Trophoblast cell (in vitro differentiated cells and primary cell): ENCODE results near the gene TNRC6C.
A peak's percentile ranks its signal among the peaks of the same experiment; 100 is the strongest.

Experiments
- DNase-seq, 2 donors: peaks; one replicate each; pipeline ENCODE4 v3.0.0-alpha.2; 2016
- H2AFZ ChIP-seq: 2 replicates; pipeline ENCODE4 v1.6.1; 2013; ENCODE audit warnings: low read length, moderate library complexity, mild to moderate bottlenecking; ENCODE audit not compliant: insufficient read depth, poor library complexity
- H2AK5ac ChIP-seq: 2 replicates; pipeline ENCODE4 v1.6.1; 2013; ENCODE audit warnings: mild to moderate bottlenecking, low read length
- H2BK120ac ChIP-seq: 2 replicates; pipeline ENCODE4 v1.6.1; 2013; ENCODE audit warnings: low read length, mild to moderate bottlenecking, moderate library complexity; ENCODE audit not compliant: insufficient read depth, poor library complexity
- H2BK12ac ChIP-seq: 2 replicates; pipeline ENCODE4 v1.6.1; 2013; ENCODE audit warnings: mild to moderate bottlenecking, low read length, moderate library complexity
- H2BK5ac ChIP-seq: 2 replicates; pipeline ENCODE4 v1.6.1; 2013; ENCODE audit warnings: low read length, low read depth, moderate library complexity, mild to moderate bottlenecking; ENCODE audit not compliant: poor library complexity
- H3K14ac ChIP-seq: 2 replicates; pipeline ENCODE4 v1.6.1; 2013; ENCODE audit warnings: mild to moderate bottlenecking, low read length
- H3K18ac ChIP-seq: 2 replicates; pipeline ENCODE4 v1.6.1; 2013; ENCODE audit warnings: mild to moderate bottlenecking, low read length
- H3K23ac ChIP-seq: 2 replicates; pipeline ENCODE4 v1.6.1; 2013; ENCODE audit warnings: low read length
- H3K27ac ChIP-seq: 2 replicates; pipeline ENCODE4 v1.5.1; 2013; ENCODE audit warnings: low read depth, mild to moderate bottlenecking, inconsistent platforms, low read length, moderate library complexity
- H3K27me3 ChIP-seq: 2 replicates; pipeline ENCODE4 v1.6.1; 2013; ENCODE audit warnings: inconsistent platforms, mild to moderate bottlenecking, low read length, moderate library complexity; ENCODE audit not compliant: insufficient read depth
- H3K36me3 ChIP-seq, 2 experiments: 1 replicate in 1 of 2; 2 replicates in 1 of 2; pipeline ENCODE4 v1.6.1; 2013; ENCODE audit warnings: low read length in 2 of 2, mild to moderate bottlenecking in 2 of 2, moderate library complexity in 1 of 2; ENCODE audit not compliant: insufficient read depth in 2 of 2, control insufficient read depth in 1 of 2
- H3K4ac ChIP-seq: 2 replicates; pipeline ENCODE4 v1.6.1; 2013; ENCODE audit warnings: low read depth, mild to moderate bottlenecking, low read length, moderate library complexity
- H3K4me1 ChIP-seq, 2 experiments: 1 replicate in 1 of 2; 2 replicates in 1 of 2; pipeline ENCODE4 v1.6.1; 2013; ENCODE audit warnings: low read length in 2 of 2, mild to moderate bottlenecking in 2 of 2, moderate library complexity in 1 of 2; ENCODE audit not compliant: insufficient read depth in 2 of 2, control insufficient read depth in 1 of 2
- H3K4me2 ChIP-seq: 2 replicates; pipeline ENCODE4 v1.6.1; 2013; ENCODE audit warnings: inconsistent platforms, mild to moderate bottlenecking, low read length, moderate library complexity
- H3K4me3 ChIP-seq: 2 replicates; pipeline ENCODE4 v1.5.1; 2013; ENCODE audit warnings: mild to moderate bottlenecking, low read depth, low read length, inconsistent platforms
- H3K79me1 ChIP-seq: one replicate; pipeline ENCODE4 v1.6.1; 2013; ENCODE audit warnings: low read length
- H3K79me2 ChIP-seq: 2 replicates; pipeline ENCODE4 v1.6.1; 2013; ENCODE audit warnings: low read length, mild to moderate bottlenecking; ENCODE audit not compliant: control insufficient read depth, insufficient read depth, poor library complexity
- H3K9ac ChIP-seq: 2 replicates; pipeline ENCODE4 v1.6.1; 2013; ENCODE audit warnings: mild to moderate bottlenecking, low read length
- H3K9me3 ChIP-seq: 2 replicates; pipeline ENCODE4 v1.6.1; 2013; ENCODE audit warnings: low read depth, mild to moderate bottlenecking, control low read depth, inconsistent platforms, low read length; ENCODE audit not compliant: insufficient read depth
- H4K12ac ChIP-seq: 2 replicates; pipeline ENCODE4 v1.6.1; 2013; ENCODE audit warnings: low read depth, mild to moderate bottlenecking, low read length, moderate library complexity
- H4K8ac ChIP-seq: 2 replicates; pipeline ENCODE4 v1.6.1; 2013; ENCODE audit warnings: low read depth, mild to moderate bottlenecking, low read length, moderate library complexity
- H4K91ac ChIP-seq: one replicate; pipeline ENCODE4 v1.6.1; 2013; ENCODE audit warnings: low read depth, mild to moderate bottlenecking, low read length, moderate library complexity
- WGBS: extraction: QIAGEN DNeasy Blood & Tissue Kit; methylation state at CpG from one replicate; pipeline ENCODE4 v1.1.7; 2013; ENCODE audit warnings: missing lambda C conversion rate; ENCODE audit not compliant: insufficient read length, insufficient coverage; ENCODE audit errors: extremely low coverage; 5-methylcytosine and 5-hydroxymethylcytosine counted together

TNRC6C gene

GRCh38 chr17:77948690-77949114 lies 9.8 kb upstream of the TNRC6C start:
- H2BK5ac ChIP-seq: no peak overlapping the region
- H2AFZ ChIP-seq: peak overlapping the region; percentile 14
- H3K27ac ChIP-seq: no peak overlapping the region
- H3K9me3 ChIP-seq: peaks cover 3% of the 10 kb centered on the region
- no peaks in the 10 kb centered on the region for H3K79me1 ChIP-seq
- H4K91ac ChIP-seq: no peak overlapping the region
- H3K18ac ChIP-seq: no peak overlapping the region
- no peak overlapping the region for H2BK120ac ChIP-seq
- DNase-seq: peak in 1 of 2 donors; percentile 29
- no peaks in the 10 kb centered on the region for H3K27me3 ChIP-seq
- H3K79me2 ChIP-seq: no peaks in the 10 kb centered on the region
- no peak overlapping the region for H3K4me2 ChIP-seq
- no peaks in the 10 kb centered on the region for H3K36me3 ChIP-seq
- H3K4me3 ChIP-seq: no peak overlapping the region
- no peak overlapping the region for H3K14ac ChIP-seq
- H4K12ac ChIP-seq: no peak overlapping the region
- no peak overlapping the region for H3K4ac ChIP-seq
- no peak overlapping the region for H3K9ac ChIP-seq
- no CpG with 5 or more reads among the region's 3 CpGs for WGBS
- no peaks in the 10 kb centered on the region for H3K4me1 ChIP-seq
- H2BK12ac ChIP-seq: no peak overlapping the region
- no peak overlapping the region for H3K23ac ChIP-seq
- H4K8ac ChIP-seq: no peak overlapping the region
- no peak overlapping the region for H2AK5ac ChIP-seq

- no peaks in the 10 kb centered on the region for H3K36me3 ChIP-seq
- H2AFZ ChIP-seq: no peak overlapping the region
- no peak overlapping the region for H2BK5ac ChIP-seq
- H2BK120ac ChIP-seq: no peak overlapping the region
- H3K4me3 ChIP-seq: no peak overlapping the region
- H3K18ac ChIP-seq: no peak overlapping the region
- no peak for DNase-seq
- H3K79me1 ChIP-seq: no peaks in the 10 kb centered on the region
- no peak overlapping the region for H4K12ac ChIP-seq
- no peak overlapping the region for H2BK12ac ChIP-seq
- H3K27ac ChIP-seq: no peak overlapping the region
- H3K4me1 ChIP-seq: no peaks in the 10 kb centered on the region
- H3K27me3 ChIP-seq: no peaks in the 10 kb centered on the region
- H3K4me2 ChIP-seq: no peak overlapping the region
- H3K9me3 ChIP-seq: peaks cover 3% of the 10 kb centered on the region
- no peak overlapping the region for H4K91ac ChIP-seq
- no peak overlapping the region for H3K14ac ChIP-seq
- no peak overlapping the region for H3K9ac ChIP-seq
- no CpG with 5 or more reads among the region's 5 CpGs for WGBS
- H3K4ac ChIP-seq: no peak overlapping the region
- no peak overlapping the region for H3K23ac ChIP-seq
- no peak overlapping the region for H2AK5ac ChIP-seq
- no peak overlapping the region for H4K8ac ChIP-seq
- no peaks in the 10 kb centered on the region for H3K79me2 ChIP-seq
Observed at GRCh38 chr17:77951123-77951522, 7.4 kb upstream of the TNRC6C start.

- Histone ChIP-seq H2AK5ac (no peak overlapping the region), H3K4me1 (peaks cover 0 to under 1% of the 10 kb centered on the region in 2 experiments), H2AFZ (no peak overlapping the region), H3K9me3 (peaks cover 3% of the 10 kb centered on the region), H3K9ac (no peak overlapping the region), H3K4ac (no peak overlapping the region), H3K4me3 (no peak overlapping the region), H3K4me2 (no peak overlapping the region), H3K27me3 (peaks cover 8% of the 10 kb centered on the region), H4K91ac (no peak overlapping the region), H4K12ac (no peak overlapping the region), H3K36me3 (no peaks in the 10 kb centered on the region), H3K18ac (no peak overlapping the region), H2BK12ac (no peak overlapping the region), H3K79me1 (no peaks in the 10 kb centered on the region), H3K23ac (no peak overlapping the region), H4K8ac (no peak overlapping the region), H2BK5ac (no peak overlapping the region), H3K27ac (no peak overlapping the region), H2BK120ac (no peak overlapping the region), H3K14ac (no peak overlapping the region), H3K79me2 (no peaks in the 10 kb centered on the region)
- WGBS: no CpG with 5 or more reads among the region's 5 CpGs
- DNase-seq: no peak
Observed at GRCh38 chr17:77952368-77952767, 6.1 kb upstream of the TNRC6C start.

GRCh38 chr17:77957235-77957856 lies 1.2 kb upstream of the TNRC6C start:
- DNase-seq: peak in 1 of 2 donors; percentile 16
- Histone ChIP-seq H3K9ac (no peak overlapping the region), H4K8ac (no peak overlapping the region), H4K91ac (no peak overlapping the region), H3K23ac (no peak overlapping the region), H3K79me2 (peaks cover 2% of the 10 kb centered on the region), H2AFZ (no peak overlapping the region), H3K18ac (no peak overlapping the region), H2AK5ac (no peak overlapping the region), H2BK120ac (no peak overlapping the region), H2BK5ac (no peak overlapping the region), H3K27me3 (peaks cover 32% of the 10 kb centered on the region), H2BK12ac (no peak overlapping the region), H3K4me2 (peak overlapping the region; percentile 88), H3K4ac (no peak overlapping the region), H3K14ac (no peak overlapping the region), H4K12ac (no peak overlapping the region), H3K36me3 (no peaks in the 10 kb centered on the region), H3K4me1 (peaks cover 15 to 17% of the 10 kb centered on the region in 2 experiments), H3K79me1 (peaks cover 3% of the 10 kb centered on the region), H3K27ac (no peak overlapping the region), H3K9me3 (no peaks in the 10 kb centered on the region), H3K4me3 (peak overlapping the region; percentile 73)
- no CpG with 5 or more reads among the region's 24 CpGs for WGBS
